Nephron progenitor cell (in vitro differentiated cells): ENCODE data around the gene MORN2.
A peak's percentile ranks its signal among the peaks of the same experiment; 100 is the strongest.

Source experiments
- DNase-seq: peaks from one replicate; pipeline ENCODE4 v3.0.0; 2021
- H3K27ac Mint-ChIP-seq: 2 replicates; pipeline ENCODE4 v1.8.0; 2021; ENCODE audit warnings: mild to moderate bottlenecking, moderate library complexity, mixed read lengths
- H3K27me3 Mint-ChIP-seq: 2 replicates; pipeline ENCODE4 v1.8.0; 2021; ENCODE audit warnings: mild to moderate bottlenecking, low read depth, mixed read lengths; ENCODE audit not compliant: poor library complexity
- H3K36me3 Mint-ChIP-seq: 2 replicates; pipeline ENCODE4 v1.8.0; 2021; ENCODE audit warnings: low read depth, mixed read lengths
- H3K4me1 Mint-ChIP-seq: 2 replicates; pipeline ENCODE4 v1.8.0; 2021; ENCODE audit warnings: mixed read lengths
- H3K4me3 Mint-ChIP-seq: 2 replicates; pipeline ENCODE4 v1.8.0; 2021; ENCODE audit warnings: mild to moderate bottlenecking, moderate library complexity, mixed read lengths
- H3K9me3 Mint-ChIP-seq: 2 replicates; pipeline ENCODE4 v1.8.0; 2021; ENCODE audit warnings: mild to moderate bottlenecking, moderate library complexity, mixed read lengths
- TF ChIP-seq, protein P1 (sequence below): fragments of 200-600 bp; sonication (generic); IDR thresholded peaks from 2 replicates; pipeline ENCODE4 v1.5.0; 2021; ENCODE audit warnings: antibody characterized with exemption

The MORN2 gene

GRCh38 chr2:38835990-38836389 lies 39.8 kb upstream of the MORN2 start:
- no peaks in the 10 kb centered on the region for H3K9me3 Mint-ChIP-seq
- peaks cover 57% of the 10 kb centered on the region for H3K36me3 Mint-ChIP-seq
- H3K4me1 Mint-ChIP-seq = no peaks in the 10 kb centered on the region
- DNase-seq = no peak
- peaks cover 2% of the 10 kb centered on the region for H3K27me3 Mint-ChIP-seq
- H3K4me3 Mint-ChIP-seq = no peak overlapping the region
- peak overlapping the region; percentile 29 for H3K27ac Mint-ChIP-seq
- TF ChIP-seq, protein P1, sequence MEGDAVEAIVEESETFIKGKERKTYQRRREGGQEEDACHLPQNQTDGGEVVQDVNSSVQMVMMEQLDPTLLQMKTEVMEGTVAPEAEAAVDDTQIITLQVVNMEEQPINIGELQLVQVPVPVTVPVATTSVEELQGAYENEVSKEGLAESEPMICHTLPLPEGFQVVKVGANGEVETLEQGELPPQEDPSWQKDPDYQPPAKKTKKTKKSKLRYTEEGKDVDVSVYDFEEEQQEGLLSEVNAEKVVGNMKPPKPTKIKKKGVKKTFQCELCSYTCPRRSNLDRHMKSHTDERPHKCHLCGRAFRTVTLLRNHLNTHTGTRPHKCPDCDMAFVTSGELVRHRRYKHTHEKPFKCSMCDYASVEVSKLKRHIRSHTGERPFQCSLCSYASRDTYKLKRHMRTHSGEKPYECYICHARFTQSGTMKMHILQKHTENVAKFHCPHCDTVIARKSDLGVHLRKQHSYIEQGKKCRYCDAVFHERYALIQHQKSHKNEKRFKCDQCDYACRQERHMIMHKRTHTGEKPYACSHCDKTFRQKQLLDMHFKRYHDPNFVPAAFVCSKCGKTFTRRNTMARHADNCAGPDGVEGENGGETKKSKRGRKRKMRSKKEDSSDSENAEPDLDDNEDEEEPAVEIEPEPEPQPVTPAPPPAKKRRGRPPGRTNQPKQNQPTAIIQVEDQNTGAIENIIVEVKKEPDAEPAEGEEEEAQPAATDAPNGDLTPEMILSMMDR = no peak

GRCh38 chr2:38836791-38837190 lies 39.0 kb upstream of the MORN2 start:
- peak; percentile 10 for DNase-seq
- H3K27ac Mint-ChIP-seq = no peak overlapping the region
- peaks cover 59% of the 10 kb centered on the region for H3K36me3 Mint-ChIP-seq
- H3K4me3 Mint-ChIP-seq = no peak overlapping the region
- H3K4me1 Mint-ChIP-seq = no peaks in the 10 kb centered on the region
- peaks cover 2% of the 10 kb centered on the region for H3K27me3 Mint-ChIP-seq
- TF ChIP-seq, protein P1 = no peak
- no peaks in the 10 kb centered on the region for H3K9me3 Mint-ChIP-seq

GRCh38 chr2:38850045-38850444 lies 25.7 kb upstream of the MORN2 start:
- H3K36me3 Mint-ChIP-seq = peaks cover 73% of the 10 kb centered on the region

DNA sequence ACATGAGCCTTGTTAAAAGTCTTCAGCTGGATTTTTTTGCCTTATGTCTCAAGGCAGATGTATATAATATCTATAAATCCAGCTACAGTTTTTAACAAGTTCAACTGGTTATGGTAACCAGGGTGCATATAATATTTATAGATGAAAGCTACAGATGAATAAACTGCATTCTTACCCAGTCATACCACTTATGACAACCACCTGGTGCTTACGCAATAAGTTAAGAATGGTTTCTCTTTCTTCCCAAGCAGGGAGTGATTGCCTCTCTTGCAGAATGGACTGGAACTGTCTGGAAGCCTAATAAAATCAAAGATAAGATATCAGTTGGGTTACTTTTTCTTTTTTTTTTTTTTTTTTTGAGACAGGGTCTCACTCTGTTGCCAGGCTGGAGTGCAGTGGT lies 19.6 kb upstream of the MORN2 start:
- Mint-ChIP-seq H3K27me3 (peaks cover 3% of the 10 kb centered on the region), H3K36me3 (peaks cover 70% of the 10 kb centered on the region), H3K27ac (no peak overlapping the region), H3K4me3 (no peak overlapping the region), H3K4me1 (no peaks in the 10 kb centered on the region), H3K9me3 (peaks cover 3% of the 10 kb centered on the region)
- no peak for DNase-seq
- TF ChIP-seq, protein P1 = no peak

More at GRCh38 chr2:38850045-38850444, 25.7 kb upstream of the MORN2 start:
- peaks cover 3% of the 10 kb centered on the region for H3K27me3 Mint-ChIP-seq
- no peak overlapping the region for H3K4me3 Mint-ChIP-seq
- no peak for DNase-seq
- TF ChIP-seq, protein P1 = no peak
- H3K9me3 Mint-ChIP-seq = no peaks in the 10 kb centered on the region
- H3K4me1 Mint-ChIP-seq = no peaks in the 10 kb centered on the region
- no peak overlapping the region for H3K27ac Mint-ChIP-seq

DNA sequence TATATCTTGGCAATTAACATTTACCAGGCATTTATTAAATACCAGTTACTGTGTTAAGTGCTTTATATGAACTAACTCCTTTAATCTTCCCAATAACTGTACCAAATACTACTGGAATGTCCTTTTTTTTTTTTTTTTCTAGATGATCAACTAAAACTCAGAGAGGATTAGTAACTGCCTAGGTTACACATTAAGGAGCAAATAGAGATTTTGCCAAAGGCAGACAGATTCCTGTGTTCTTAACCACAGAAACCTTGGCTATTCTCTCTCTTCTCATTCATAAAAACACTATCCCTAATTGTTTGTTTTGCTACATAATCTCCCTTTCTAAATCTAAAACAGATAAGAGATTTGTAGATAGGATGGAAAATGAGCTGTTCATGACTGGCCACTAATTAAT lies 13.3 kb upstream of the MORN2 start:
- no peak overlapping the region for H3K4me3 Mint-ChIP-seq
- TF ChIP-seq, protein P1 = no peak
- H3K9me3 Mint-ChIP-seq = peaks cover 3% of the 10 kb centered on the region
- no peaks in the 10 kb centered on the region for H3K4me1 Mint-ChIP-seq
- no peaks in the 10 kb centered on the region for H3K27me3 Mint-ChIP-seq
- peaks cover 66% of the 10 kb centered on the region for H3K36me3 Mint-ChIP-seq
- no peak overlapping the region for H3K27ac Mint-ChIP-seq
- no peak for DNase-seq

- H3K27ac Mint-ChIP-seq = no peak overlapping the region
- no peak for DNase-seq
- TF ChIP-seq, protein P1 = no peak
- H3K9me3 Mint-ChIP-seq = peaks cover 3% of the 10 kb centered on the region
- H3K4me1 Mint-ChIP-seq = no peaks in the 10 kb centered on the region
- no peaks in the 10 kb centered on the region for H3K27me3 Mint-ChIP-seq
- H3K36me3 Mint-ChIP-seq = peaks cover 65% of the 10 kb centered on the region
- no peak overlapping the region for H3K4me3 Mint-ChIP-seq
These were observed 12.6 kb upstream of the MORN2 start for GRCh38 chr2:38863061-38863695.
